Right atrium auricular region (tissue), 2 donors: ENCODE results near the gene NDFIP2. TPM values are rescaled to one million over a fixed set of nuclear protein-coding genes. Genes with fewer than 3 reads are reported as not detected.
A peak's percentile ranks its signal among the peaks of the same experiment; 100 is the strongest.

Experiments used
- DNase-seq: peaks from one replicate; pipeline ENCODE4 v3.0.0-alpha.2; 2019; ENCODE audit warnings: low spot score
- H3K27ac ChIP-seq, 2 donors: fragments of 200-600 bp; sonication (generic); 1 replicate in 1 of 2; 2 replicates in 1 of 2; pipeline ENCODE4 v1.5.1; 2016 to 2019
- H3K27me3 ChIP-seq, 2 donors: fragments of 200-600 bp; sonication (generic); one replicate each; pipeline versions ENCODE4 v1.5.1 to v1.6.0; 2017 to 2019
- H3K36me3 ChIP-seq: fragments of 200-600 bp; sonication (generic); one replicate; pipeline ENCODE4 v1.5.1; 2016
- H3K4me1 ChIP-seq, 2 donors: fragments of 200-600 bp; sonication (generic); one replicate each; pipeline versions ENCODE4 v1.5.1 to v1.6.0; 2017 to 2019
- H3K4me3 ChIP-seq, 2 donors: fragments of 200-600 bp; sonication (generic); 1 replicate in 1 of 2; 2 replicates in 1 of 2; pipeline ENCODE4 v1.5.1; 2017 to 2019; ENCODE audit warnings: mild to moderate bottlenecking in 1 of 2, moderate library complexity in 1 of 2
- H3K9me3 ChIP-seq, 2 donors: fragments of 200-600 bp; sonication (generic); one replicate each; pipeline ENCODE4 v1.5.1; 2019
- total RNA-seq, 2 donors: library from RNA; depleted of rRNA; stranded (reverse); fragments of >200 nt; gene quantifications; one replicate each; pipeline ENCODE4 v1.1.0, GENCODE V29; 2016
- TF ChIP-seq, protein P1 (sequence below), 2 donors: fragments of 200-600 bp; sonication (generic); IDR thresholded peaks; one replicate each; pipeline ENCODE4 v1.5.1; 2019; ENCODE audit warnings: antibody characterized with exemption in 2 of 2

Gene NDFIP2
- total RNA-seq, 2 donors from 2014 or later, result 27.8 to 29.0 TPM

DNA sequence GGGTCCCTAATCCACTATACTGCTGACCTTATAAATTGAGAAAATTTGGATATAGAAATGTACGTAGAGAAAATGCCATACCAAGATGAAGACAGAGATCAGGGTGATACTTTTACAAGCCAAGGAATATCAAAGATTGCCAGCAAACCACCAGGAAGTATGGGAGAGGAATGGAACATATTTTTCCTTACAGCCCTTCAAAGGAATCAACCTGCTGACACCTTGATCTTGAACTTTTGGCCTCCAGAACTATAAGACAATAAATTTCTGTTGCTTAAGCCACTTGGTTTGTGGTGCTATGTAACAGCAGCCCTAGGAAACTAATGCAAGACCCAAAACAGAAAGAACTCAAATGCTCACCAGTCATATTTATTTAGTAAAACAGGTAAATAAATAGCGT is 10.3 kb upstream of the NDFIP2 start:
- Histone ChIP-seq H3K4me1 (no peaks in the 10 kb centered on the region), H3K36me3 (no peaks in the 10 kb centered on the region), H3K9me3 (no peaks in the 10 kb centered on the region), H3K4me3 (no peak overlapping the region), H3K27me3 (no peaks in the 10 kb centered on the region), H3K27ac (no peak overlapping the region)
- DNase-seq, result no peak
- TF ChIP-seq, protein P1, sequence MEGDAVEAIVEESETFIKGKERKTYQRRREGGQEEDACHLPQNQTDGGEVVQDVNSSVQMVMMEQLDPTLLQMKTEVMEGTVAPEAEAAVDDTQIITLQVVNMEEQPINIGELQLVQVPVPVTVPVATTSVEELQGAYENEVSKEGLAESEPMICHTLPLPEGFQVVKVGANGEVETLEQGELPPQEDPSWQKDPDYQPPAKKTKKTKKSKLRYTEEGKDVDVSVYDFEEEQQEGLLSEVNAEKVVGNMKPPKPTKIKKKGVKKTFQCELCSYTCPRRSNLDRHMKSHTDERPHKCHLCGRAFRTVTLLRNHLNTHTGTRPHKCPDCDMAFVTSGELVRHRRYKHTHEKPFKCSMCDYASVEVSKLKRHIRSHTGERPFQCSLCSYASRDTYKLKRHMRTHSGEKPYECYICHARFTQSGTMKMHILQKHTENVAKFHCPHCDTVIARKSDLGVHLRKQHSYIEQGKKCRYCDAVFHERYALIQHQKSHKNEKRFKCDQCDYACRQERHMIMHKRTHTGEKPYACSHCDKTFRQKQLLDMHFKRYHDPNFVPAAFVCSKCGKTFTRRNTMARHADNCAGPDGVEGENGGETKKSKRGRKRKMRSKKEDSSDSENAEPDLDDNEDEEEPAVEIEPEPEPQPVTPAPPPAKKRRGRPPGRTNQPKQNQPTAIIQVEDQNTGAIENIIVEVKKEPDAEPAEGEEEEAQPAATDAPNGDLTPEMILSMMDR (IDR thresholded peaks at IDR 0.05), result no peak

GRCh38 chr13:79475569-79475968 is 5.4 kb upstream of the NDFIP2 start:
- DNase-seq, result no peak
- H3K4me3 ChIP-seq, result no peak overlapping the region
- H3K27ac ChIP-seq, result no peak overlapping the region
- H3K27me3 ChIP-seq, result no peaks in the 10 kb centered on the region
- H3K4me1 ChIP-seq, result peaks cover 0 to 11% of the 10 kb centered on the region in 2 donors
- TF ChIP-seq, protein P1 (IDR thresholded peaks at IDR 0.05), result no peak
- H3K36me3 ChIP-seq, result no peaks in the 10 kb centered on the region
- H3K9me3 ChIP-seq, result no peaks in the 10 kb centered on the region

- Histone ChIP-seq H3K36me3 (no peaks in the 10 kb centered on the region), H3K27ac (peak overlapping the region in 1 of 2 donors; percentile 71), H3K9me3 (no peaks in the 10 kb centered on the region), H3K27me3 (no peaks in the 10 kb centered on the region), H3K4me1 (peaks cover 0 to 25% of the 10 kb centered on the region in 2 donors), H3K4me3 (no peak overlapping the region)
- TF ChIP-seq, protein P1 (IDR thresholded peaks at IDR 0.05), result peak in 1 of 2 donors; percentile 48
- DNase-seq, result no peak
Measured at GRCh38 chr13:79477968-79478367, 3.0 kb upstream of the NDFIP2 start.

DNA sequence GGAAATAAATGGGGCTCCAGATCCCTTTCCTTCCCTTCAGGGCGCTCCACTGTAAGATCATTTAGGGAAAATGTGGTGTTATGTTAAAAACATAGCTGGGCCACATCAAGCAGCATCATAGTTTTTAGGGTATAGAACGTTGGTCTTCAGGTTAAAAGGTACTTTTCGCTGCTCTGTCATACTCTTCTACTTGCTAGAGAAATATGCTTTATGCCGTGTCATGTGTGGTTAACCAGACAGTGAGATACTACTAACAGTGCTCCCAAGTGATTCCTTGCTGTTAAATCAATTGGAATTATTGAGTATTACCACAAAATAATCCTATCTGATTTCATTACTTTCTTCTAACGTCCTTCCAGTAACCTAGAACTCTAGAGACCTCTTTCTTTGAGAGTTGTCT is 1.1 kb upstream of the NDFIP2 start:
- Histone ChIP-seq H3K4me3 (no peak overlapping the region), H3K36me3 (no peaks in the 10 kb centered on the region), H3K27ac (peak overlapping the region in 1 of 2 donors; percentile 71), H3K4me1 (peaks cover 0 to 32% of the 10 kb centered on the region in 2 donors), H3K9me3 (no peaks in the 10 kb centered on the region), H3K27me3 (no peaks in the 10 kb centered on the region)
- no peak for DNase-seq
- TF ChIP-seq, protein P1 (IDR thresholded peaks at IDR 0.05), result no peak

DNA sequence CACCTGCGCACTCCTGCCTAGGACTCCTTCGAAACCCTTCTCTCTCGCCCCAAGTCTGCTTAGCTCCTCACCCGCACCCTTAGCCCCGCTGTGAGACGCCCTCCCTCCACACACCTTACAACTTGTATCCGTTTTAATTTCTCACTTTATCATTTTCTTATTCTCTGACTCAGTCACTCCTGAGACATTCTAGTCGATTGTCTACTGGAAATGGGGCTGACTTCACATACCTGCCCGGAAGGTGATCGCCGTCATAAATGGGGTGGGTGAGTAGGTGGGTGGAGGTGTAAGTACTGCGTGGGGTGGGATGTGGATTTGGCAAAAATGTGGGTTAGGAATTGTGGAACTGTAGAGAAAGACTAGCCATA is 714 bp downstream of the NDFIP2 start:
- TF ChIP-seq, protein P1 (IDR thresholded peaks at IDR 0.05), result no peak
- DNase-seq, result no peak
- Histone ChIP-seq H3K9me3 (no peaks in the 10 kb centered on the region), H3K4me1 (peaks cover 0 to 39% of the 10 kb centered on the region in 2 donors), H3K36me3 (no peaks in the 10 kb centered on the region), H3K27me3 (no peaks in the 10 kb centered on the region), H3K4me3 (peak overlapping the region; percentile 71 to 78), H3K27ac (peak overlapping the region; percentile 82 to 83)

DNA sequence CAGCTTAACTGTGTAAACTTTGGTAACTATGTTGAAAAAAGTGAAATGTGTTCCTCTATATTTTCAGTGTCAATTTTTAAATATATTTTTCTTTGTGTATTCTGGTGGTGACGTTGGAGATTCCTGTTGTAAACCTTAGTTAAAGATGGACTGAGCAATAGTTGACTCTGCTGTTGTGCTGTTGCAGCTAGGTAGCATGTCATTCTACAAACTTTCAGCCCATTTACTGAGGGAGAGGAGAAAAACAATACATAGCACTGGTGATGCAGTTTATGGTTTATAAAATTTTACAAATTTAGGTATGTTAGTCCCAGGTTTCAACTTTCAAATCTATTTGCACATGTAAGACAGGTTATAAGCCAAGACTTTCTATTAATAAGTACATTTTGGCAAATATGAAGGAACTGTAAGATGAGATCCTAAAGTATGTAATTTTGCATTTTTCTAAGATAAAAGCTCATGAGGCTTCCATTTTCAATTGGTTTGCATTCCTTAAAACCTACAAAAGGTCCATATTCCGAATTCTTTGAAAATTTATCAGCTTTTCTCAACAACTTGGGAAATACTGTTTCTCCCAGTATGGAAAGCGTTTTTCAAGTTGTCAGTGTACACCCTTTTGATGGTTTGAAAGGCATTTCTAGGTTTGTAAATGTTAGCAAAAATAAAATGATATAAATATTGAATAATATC is 1.5 kb downstream of the NDFIP2 start:
- Histone ChIP-seq H3K36me3 (no peaks in the 10 kb centered on the region), H3K27me3 (no peaks in the 10 kb centered on the region), H3K4me3 (peak overlapping the region; percentile 71 to 78), H3K9me3 (no peaks in the 10 kb centered on the region), H3K4me1 (peaks cover 0 to 39% of the 10 kb centered on the region in 2 donors), H3K27ac (no peak overlapping the region)
- DNase-seq, result no peak
- TF ChIP-seq, protein P1 (IDR thresholded peaks at IDR 0.05), result no peak
